Activated CD4-positive, alpha-beta T cell treated with anti-CD3 and anti-CD28 coated beads, Interleukin-2, amount 10 ng/mL, durations not matched to agents 7 days and 5 days (primary cell): ENCODE measurements around the gene SMOC2. TPM values are rescaled to one million over a fixed set of nuclear protein-coding genes. Genes with fewer than 3 reads are reported as not detected.

Source experiments
- total RNA-seq, 2 experiments: library from RNA; stranded (reverse); gene quantifications; one replicate each; pipeline ENCODE4 v1.2.3, GENCODE V29; 2021

The SMOC2 gene
- total RNA-seq, 2 experiments from 2014 or later, result not detected

Other genes with a start within 250 kb of the SMOC2 start
- gene DACT2, start 121.4 kb upstream of the SMOC2 start, total RNA-seq, result under 1 TPM in 1 of 2 experiments, not detected in 1; 0.10 TPM